ENCODE data around the gene DCAF8.
A peak's percentile ranks its signal among the peaks of the same experiment; 100 is the strongest.

Gene DCAF8

DNA sequence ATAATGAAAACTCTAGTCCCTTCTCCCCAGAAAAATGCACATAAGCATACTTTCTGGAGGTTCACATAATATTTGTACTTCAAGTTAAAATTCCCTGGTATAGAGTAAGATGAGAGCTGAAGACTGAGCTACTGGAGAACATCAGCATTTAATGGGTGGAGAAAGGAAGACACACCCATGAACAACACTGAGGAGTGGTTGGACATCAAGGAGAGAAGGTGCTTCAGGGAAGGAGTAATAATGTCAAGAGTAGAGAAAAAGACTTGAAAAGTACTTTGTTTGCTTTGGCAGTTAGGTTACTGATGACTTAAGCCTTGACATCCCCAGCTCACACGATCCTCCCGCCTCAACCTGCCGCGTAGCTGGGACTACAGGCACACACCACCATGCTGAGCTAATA lies 35.3 kb downstream of the DCAF8 start:
- no peak for DNase-seq (ENCODE audit: low read depth in 2 of 2)

DNA sequence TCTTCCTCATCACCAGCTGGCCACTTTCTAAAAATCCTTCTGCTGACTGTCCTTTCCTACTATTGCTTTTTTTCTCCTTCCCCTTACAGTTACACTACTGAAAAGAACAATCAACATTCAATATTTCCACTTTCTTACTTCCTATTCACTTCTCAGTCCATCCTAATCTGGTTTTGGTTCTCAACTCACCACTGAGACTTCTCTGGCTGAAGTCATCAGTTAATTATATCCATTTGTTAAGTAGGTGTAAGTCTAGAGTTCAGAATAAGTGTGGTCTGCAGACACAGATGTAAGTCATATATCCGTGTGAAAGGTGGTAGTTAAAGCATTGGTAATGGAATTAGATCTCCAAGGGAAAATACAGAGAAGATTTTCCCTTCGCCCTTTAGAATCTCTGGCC lies 35.7 kb downstream of the DCAF8 start:
- no peak for DNase-seq (ENCODE audit: low read depth in 2 of 2)

GRCh38 chr1:160225345-160225744 lies 37.0 kb downstream of the DCAF8 start:
- DNase-seq (ENCODE audit: low read depth in 2 of 2), result no peak

GRCh38 chr1:160224606-160225005 lies 37.7 kb downstream of the DCAF8 start:
- DNase-seq (ENCODE audit: low read depth in 2 of 2), result no peak

DNA sequence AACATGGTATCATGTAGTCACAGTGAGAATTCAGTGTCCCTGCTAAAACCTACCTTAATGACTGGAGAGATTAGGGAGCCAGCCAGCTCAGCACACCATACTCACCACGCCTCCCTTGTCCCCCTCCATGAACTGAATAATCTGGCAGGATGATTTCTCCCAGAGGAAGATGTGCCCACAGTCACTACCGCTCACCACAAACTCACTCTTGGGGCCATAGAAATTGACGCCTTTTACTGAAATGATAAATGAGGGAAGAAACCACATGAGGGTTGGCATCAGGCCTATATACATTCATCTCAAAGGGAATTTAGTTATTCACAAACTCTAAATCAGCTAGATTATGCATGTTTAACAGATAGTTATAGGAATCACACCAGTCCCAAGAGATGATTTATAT lies 39.8 kb downstream of the DCAF8 start:
- DNase-seq (ENCODE audit: low read depth in 2 of 2), result no peak

DNA sequence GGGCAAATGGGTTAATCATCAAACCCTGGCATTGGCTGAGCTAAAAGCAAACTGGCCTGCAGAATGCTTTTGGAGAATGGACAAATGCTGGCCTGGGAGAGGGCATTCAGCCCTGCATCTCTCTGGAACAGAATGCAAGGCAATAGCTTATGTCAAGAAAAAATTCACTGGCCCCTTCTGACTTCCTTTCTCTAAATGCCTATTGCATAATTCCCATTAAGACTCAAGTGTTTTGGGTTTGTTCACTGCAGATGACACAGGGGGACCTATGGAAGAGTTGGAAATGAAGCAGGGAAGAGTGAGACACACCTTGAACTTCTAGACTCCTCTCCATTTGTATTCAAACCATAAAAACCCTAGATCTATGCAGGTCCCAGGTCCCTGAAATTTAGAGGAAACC lies 41.3 kb downstream of the DCAF8 start:
- DNase-seq (ENCODE audit: low read depth in 2 of 2), result no peak

GRCh38 chr1:160220301-160220700 lies 42.0 kb downstream of the DCAF8 start:
- no peak for DNase-seq (ENCODE audit: low read depth in 2 of 2)

DNA sequence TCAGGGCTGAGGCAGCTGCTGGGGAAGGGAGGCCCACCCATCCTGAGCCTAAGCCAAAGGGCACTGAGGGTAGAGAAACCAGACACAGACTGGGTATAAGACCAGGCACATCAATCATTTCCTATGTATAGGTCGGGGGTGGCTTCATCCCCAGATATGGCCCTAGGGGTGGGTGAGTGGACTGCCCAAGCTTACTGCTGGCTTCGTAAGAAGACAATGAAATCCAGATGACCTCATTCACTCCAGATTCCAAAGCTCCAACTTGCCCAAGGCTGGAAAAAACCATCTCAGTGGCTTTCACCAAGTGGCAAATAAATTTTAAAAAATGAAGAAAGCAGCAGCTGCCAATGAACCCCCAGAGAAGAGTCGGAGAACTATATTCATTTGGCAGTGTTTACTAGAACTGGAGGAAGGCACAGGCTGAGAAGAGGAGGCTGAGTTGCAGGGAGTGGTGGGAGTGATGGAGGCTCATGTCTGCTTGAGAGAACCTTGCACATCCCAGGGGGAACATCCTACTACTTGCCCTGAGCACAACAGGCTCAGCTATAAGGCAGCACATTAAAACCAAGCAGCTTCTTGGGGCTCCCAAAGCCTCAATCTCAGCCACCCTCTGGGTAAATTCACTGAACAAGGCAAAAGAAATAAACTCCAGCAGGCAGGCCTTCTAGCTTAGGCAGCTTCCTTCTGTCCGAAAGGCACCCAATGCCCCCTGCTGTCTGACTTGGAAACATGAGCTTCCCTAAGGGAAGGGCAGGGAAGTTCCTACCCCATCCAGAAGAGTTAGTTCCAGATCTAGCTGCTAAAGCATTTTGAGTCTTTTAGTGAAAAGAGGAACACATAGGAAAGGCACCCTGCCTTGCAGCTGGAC lies 43.1 kb downstream of the DCAF8 start:
- no peak for DNase-seq (ENCODE audit: low read depth in 2 of 2)

- DNase-seq (ENCODE audit: low read depth in 2 of 2), result no peak
Measured at GRCh38 chr1:160217481-160218051, 44.8 kb downstream of the DCAF8 start.

- DNase-seq (ENCODE audit: low read depth in 2 of 2), result no peak
Measured at GRCh38 chr1:160216301-160216700, 46.0 kb downstream of the DCAF8 start.

DNA sequence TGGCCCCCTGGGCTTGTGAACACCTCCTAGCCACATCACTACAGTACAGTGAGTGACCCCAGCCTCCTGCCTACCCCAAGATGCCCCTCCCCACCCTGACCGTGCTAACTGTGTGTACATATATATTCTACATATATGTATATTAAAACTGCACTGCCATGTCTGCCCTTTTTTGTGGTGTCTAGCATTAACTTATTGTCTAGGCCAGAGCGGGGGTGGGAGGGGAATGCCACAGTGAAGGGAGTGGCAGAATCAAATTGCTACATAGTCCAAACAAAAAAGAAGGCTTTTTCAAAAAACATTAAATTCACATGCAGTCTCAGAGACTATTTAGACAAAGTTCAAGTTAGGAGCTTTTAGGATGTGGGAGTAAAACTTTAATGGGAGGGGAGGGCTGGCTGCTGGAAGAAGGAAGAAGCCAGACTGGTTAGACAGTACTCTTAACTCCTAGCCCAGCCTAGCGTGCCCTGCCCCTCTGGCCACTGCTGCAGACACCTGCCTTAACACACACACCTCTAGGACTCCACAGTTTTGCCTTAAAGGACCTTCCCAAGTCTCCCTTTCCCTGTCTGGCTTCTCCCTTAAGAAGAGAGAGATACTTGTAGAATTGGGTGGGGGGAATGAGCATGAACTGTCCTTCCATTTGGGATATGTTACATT lies 47.7 kb downstream of the DCAF8 start:
- DNase-seq (ENCODE audit: low read depth in 2 of 2), result no peak

DNA sequence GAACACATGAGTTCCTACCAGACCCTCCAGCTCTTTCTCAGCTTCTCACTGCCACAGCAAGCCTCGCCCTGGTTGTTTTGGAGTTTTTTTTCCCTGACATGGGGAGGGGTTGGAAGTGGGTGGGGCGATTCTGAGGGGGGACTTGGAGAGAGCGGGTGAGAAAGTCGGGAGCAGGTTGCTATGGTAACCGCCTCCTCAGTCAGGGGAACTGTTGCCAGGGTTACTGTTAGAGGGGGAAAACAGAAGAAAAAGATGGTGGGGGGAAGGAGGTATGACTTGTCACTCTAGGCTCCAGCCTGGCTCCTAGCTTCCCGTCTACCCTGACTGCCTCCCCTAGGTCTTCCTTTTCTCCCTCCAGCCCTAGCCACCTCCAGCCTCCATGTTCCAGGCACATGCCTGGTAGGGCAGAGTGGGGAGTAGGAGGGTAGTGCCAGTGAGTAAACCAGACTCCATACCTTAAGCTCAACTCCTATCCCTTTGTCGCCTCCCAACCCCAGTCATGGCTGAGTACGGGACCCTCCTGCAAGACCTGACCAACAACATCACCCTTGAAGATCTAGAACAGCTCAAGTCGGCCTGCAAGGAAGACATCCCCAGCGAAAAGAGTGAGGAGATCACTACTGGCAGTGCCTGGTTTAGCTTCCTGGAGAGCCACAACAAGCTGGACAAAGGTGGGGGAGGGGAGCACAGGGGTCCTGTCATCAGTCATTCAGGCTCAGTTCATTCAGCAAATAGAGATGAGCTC lies 51.1 kb downstream of the DCAF8 start:
- no peak for DNase-seq (ENCODE audit: low read depth in 2 of 2)

DNA sequence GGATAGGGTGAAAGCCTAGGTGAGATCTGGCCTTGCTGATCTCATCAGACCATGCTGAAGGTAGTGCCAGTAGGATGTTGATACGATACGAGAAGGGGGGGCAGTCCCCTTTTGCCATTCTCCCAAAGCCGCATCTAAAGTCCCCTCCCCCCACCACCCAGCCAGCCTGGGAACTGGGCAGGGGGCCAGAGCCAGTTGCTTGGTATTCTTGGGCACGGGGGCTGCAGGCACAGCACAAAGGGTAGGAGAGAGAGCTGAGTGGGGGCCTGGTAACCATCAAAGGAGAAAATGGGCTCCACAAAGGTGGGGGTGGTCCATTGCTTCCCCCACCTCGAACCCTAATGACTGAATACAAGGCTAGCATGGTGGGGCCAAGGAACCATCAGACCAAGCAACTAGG lies 51.8 kb downstream of the DCAF8 start:
- no peak for DNase-seq (ENCODE audit: low read depth in 2 of 2)

- no peak for DNase-seq (ENCODE audit: low read depth in 2 of 2)
Measured at GRCh38 chr1:160209321-160210046, 52.9 kb downstream of the DCAF8 start.

DNA sequence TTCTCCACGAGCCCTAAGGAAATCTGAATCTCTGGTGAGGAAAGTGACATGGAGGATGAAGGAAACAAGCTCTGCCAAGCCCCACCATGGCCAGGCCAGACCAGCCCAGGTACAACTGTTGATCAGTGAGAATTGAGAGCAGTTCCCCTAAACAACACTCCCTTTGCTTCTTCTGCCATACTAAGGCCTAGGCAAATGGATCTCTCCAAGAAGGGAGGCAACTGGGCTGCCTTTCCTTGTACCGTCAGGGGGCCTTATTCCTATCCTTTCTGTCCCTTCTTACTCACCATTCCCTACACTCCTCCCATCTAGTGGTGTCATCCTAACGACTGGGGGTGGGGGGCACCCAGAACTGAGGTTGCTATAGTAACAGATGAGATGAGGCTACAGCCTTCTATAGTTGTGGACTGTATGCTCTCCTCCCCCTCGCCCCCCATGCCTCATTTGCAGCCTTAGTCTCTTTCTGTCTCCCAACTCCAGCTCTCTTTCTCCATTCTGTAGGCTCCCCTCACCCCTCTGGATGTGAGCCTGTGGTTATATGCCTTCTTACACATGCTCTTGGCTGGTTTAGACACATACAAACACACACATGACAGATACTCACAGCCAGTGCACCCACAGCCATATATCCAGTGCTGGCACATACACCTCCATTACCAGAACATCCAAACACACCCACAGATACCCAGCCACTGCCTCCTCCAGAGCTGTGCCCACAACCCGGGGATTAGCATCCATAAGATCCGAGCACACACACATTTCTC lies 53.6 kb downstream of the DCAF8 start:
- no peak for DNase-seq (ENCODE audit: low read depth in 2 of 2)

GRCh38 chr1:160207771-160208556 lies 54.4 kb downstream of the DCAF8 start:
- no peak for DNase-seq (ENCODE audit: low read depth in 2 of 2)

DNA sequence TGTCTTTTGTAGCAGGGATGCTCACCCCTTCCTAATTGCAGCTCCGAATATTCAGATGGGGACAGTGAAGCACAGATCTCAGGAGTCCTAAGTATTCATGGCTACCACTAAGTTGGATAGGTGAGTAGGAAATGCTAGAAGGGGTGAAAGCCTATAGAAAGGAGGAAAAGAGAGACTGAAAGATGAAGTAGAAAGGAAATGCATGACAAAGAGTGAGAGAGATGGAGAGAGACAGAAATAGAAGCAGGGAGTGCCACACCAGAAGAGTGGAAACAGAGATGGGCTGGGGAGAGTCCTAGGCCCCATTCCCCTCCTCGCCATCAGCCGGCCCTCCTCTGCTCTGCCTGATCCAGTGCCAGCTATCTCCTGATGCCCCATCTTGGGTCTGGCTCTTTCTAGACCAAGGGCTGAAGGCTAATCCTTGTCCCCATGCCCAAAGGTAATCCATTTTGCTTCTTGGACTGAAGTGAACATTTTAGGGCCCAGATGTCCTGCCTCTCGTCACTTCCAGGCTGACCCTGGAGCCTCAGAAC lies 55.2 kb downstream of the DCAF8 start:
- no peak for DNase-seq (ENCODE audit: low read depth in 2 of 2)

GRCh38 chr1:160206421-160207117 lies 55.8 kb downstream of the DCAF8 start:
- no peak for DNase-seq (ENCODE audit: low read depth in 2 of 2)

DNA sequence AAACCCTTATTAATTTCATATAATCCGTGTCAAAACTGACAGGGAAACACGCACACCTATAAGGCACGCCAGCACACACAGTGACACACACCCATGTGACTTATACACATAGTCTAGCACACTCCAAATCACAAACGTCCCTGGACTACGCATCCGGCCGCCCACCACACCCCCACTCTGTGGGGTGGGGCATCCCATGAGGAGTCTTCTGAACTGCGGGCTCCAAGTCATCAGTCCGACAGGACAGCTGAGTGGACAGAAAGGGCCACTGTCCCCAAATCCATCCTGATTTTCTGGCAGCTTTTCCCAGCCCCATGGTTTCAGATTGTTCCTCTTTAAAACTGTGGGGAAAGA lies 56.3 kb downstream of the DCAF8 start:
- peak; percentile 46 to 55 for DNase-seq (ENCODE audit: low read depth in 2 of 2)

All from stimulated activated CD8-positive, alpha-beta memory T cell treated with anti-CD3 and anti-CD28 coated beads, Interleukin-7, amount 100 ng/mL, for 4 hours (primary cell).